PC-9 (cell line): ENCODE measurements around the gene JARID2.

Source experiments
- CTCF ChIP-seq: fragments of 200-600 bp; sonication (generic); conservative IDR thresholded peaks from 2 replicates; pipeline ENCODE4 v1.6.1; 2017; ENCODE audit warnings: mixed run types, antibody characterized with exemption, mild to moderate bottlenecking, moderate library complexity
- EZH2 ChIP-seq: fragments of 200-600 bp; sonication (generic); IDR thresholded peaks from 2 replicates; pipeline ENCODE4 v1.8.0; 2017; ENCODE audit warnings: antibody characterized with exemption, low read depth

GRCh38 chr6:15443119-15443830 is 197.4 kb downstream of the JARID2 start:
- TF ChIP-seq CTCF (no peak), EZH2 (no peak)
